Hippocampal formation (tissue), 2 donors: ENCODE data around the gene PLD4.
A peak's percentile ranks its signal among the peaks of the same experiment; 100 is the strongest.

Experiments used
- DNase-seq, 2 donors: peaks; one replicate each; lab custom pipeline; 2025; lab: John Stamatoyannopoulos, UW

PLD4 gene

DNA sequence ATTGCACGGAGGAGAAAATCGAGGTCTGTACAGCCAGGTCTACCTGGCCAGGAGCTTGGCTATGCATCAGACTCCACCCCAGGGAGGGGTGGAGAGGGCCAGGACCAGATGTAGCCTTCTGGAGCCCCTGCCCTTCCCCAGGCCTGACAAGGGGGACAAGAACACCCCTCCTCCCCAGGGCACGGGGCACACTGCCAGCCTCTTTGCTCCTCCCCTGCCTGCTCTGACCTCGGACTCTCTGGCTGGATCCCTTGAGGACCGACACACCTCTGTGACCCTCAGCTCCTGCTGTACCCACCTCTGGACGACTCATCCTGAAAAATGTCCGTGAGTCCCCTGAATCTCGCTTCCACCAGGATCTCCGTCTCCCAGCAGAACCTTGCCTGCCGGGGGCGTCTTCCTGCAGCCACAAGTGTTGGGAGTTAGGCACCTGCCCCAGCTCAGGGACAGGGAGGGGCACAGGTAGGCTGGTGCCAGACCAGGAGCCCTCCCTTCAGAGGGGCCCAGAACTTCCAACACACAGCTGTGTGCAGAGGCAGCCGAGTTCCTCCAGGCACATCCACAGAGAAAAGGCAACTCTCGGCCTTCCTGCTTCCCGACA is 31.7 kb downstream of the PLD4 start:
- no peak for DNase-seq

DNA sequence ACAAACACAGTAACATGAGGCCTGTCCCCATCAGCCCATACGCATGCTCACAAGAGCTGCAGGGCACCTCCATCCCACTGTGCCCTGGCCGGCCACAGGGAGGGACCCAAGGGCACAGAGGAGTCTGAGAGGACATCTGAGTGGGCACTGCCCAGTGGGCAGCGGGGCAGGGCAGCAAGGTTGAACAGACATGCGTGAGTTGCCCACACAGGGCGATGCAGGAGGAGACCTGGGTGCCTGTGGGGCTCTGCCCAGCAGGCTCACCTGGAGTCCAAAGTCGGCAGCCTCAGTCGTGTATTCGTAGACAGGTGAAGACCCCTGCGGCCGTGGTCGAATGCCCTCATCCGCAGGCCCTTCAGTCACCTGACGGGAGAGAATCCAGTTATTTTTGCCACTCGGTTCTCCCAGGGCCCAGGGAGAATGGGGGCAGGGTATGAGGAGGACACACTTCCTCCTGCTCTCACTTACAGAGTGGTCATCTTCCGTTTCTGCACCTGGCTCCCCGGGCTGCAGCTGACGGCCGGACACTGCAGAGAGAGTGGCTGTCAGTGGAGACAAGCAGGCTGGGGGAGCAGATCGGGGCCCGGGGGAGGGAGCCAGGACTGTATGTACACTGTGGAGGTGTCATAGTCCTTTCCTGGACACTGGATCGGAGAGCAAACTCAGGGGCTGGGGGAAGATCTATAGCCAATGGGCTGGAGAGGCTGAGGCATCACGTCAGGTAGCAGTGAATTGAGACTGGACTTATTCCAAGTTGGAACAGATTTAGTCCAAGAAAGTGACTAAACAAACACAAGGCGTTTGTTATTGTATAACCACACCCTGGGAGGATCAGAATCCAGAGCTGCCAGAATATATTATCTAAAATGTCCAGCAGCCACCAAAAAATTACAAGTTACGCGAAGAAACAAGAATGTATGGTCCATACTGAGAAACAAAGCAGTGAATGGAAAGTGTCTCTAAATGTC is 32.8 kb downstream of the PLD4 start:
- DNase-seq: no peak

DNA sequence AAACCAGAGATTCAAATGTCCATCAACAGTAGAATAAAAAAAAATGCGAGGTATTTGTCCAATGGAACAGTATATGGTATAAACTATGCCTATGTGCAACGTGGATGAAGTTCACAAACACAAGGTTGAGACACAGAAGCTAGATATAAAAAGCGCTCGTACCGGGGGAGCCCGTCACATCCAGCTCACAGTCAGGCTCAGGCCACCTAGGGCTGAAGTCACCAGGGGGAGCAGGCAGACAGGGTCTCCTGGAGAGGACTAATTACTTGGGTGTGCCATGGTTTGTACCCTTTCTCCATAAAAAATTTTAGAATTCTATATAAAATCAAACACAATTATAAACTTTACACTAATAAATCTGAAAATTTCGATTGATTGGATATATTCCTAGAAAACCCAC is 39.9 kb downstream of the PLD4 start:
- DNase-seq: no peak

- no peak for DNase-seq
Observed at GRCh38 chr14:104965561-104966231, 41.0 kb downstream of the PLD4 start.

DNA sequence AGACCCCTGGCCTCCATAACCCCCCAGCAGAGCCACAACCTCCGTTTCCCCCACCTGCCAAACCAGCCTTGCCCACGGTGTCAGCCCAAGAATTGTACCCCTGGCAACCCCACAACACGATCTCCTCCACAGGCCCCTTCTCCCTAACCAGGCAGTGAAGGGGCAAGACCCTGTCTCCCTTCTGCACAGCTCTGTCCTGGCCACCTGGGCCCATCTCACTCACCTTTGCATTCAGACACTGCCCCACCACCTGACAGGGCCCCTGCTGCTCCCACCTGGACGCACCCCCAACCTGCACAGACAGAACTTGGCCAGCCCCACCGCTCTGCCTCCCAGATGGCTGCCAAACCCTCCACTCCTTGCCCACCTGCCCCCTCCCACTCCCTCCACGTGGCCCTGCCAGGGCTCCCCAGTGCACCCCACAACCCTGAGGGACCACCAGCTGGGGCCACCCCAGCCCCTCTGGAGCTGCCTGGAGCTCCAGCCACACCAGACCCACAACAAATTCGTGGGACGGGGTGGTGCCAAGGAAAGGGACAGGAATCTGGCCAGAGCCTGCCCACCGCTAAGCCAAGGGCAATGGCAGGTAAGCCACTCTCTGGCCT is 41.7 kb downstream of the PLD4 start:
- no peak for DNase-seq

GRCh38 chr14:104966981-104967385 is 42.3 kb downstream of the PLD4 start:
- no peak for DNase-seq

GRCh38 chr14:104967386-104968152 is 42.9 kb downstream of the PLD4 start:
- DNase-seq: no peak

DNA sequence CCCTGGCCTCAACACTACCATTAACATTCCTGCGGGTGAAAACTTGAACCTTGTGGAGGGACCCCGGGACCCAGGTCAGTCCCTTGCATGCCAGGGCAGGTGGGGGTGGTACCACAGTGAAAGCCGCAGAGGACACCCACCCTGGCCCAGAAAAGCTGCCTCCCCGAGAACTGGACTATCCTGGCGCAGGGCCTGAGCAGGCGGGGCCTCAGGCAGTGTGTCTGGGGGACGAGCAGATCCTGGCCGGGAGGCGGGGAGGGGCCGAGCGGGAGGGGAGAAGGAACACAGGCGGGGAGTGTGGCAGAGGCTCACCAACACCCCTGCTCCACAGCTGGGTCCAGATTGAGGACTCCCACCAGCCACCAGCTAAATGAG is 43.5 kb downstream of the PLD4 start:
- no peak for DNase-seq

GRCh38 chr14:104968541-104969401 is 44.1 kb downstream of the PLD4 start:
- DNase-seq: no peak

GRCh38 chr14:104969741-104970230 is 45.1 kb downstream of the PLD4 start:
- no peak for DNase-seq

- DNase-seq: no peak
Observed at GRCh38 chr14:104970231-104971068, 45.8 kb downstream of the PLD4 start.

- DNase-seq: no peak
Observed at GRCh38 chr14:104971447-104972240, 47.0 kb downstream of the PLD4 start.

DNA sequence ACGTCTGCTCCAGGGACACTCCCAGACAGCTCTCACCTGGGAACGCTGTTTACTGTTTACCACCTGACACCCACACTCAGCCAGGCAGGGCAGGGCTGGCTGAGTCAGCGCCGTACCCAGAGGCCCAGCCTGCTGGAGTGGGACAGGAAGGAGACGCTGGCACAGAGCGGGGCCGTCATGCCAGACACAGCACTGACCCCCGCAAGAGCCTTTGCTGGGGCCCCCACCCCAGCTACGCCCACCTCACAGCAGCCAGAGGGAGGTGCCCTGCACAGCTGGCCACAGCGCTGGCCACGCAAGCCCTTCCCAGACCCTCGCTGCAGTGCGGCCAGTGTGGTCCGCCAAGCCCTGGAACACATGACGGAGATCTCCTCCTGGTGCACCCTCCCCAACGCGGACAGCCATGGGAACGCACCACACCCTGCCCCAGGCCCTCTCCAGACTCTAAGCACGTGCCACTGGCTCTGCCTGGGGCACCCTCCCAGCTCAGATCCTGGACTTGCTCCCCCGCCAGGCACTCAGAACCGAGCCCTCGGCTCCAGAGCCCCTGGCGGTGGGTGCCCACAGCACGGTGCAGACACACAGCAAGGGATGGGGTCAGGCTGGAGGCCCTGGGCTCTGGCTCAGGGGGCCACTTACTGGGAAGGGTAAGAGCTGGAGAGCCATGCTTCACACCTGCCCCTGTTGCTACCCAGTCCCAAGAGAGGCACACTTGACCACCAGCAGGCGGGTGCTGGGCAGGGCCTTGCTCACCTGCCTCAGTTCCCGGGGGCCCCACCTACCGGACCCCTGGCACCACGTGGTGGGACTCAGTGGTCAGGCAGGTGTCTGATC is 47.8 kb downstream of the PLD4 start:
- no peak for DNase-seq

DNA sequence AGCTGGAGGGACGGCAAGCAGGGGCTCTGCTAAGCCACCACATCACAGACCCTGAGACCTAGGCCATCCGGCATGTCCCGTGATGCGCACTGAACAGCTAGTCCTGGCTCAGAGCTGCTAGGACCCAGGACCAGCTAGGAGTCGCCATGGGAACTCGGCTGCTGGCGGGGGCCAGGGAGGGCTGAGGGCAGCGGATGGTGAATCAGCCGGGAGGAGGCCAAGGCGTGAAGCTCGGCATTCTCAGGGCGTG is 48.4 kb downstream of the PLD4 start:
- DNase-seq: peak in 1 of 2 donors; percentile 5

- no peak for DNase-seq
Observed at GRCh38 chr14:104973385-104974145, 48.9 kb downstream of the PLD4 start.

GRCh38 chr14:104974146-104974541 is 49.5 kb downstream of the PLD4 start:
- DNase-seq: no peak

DNA sequence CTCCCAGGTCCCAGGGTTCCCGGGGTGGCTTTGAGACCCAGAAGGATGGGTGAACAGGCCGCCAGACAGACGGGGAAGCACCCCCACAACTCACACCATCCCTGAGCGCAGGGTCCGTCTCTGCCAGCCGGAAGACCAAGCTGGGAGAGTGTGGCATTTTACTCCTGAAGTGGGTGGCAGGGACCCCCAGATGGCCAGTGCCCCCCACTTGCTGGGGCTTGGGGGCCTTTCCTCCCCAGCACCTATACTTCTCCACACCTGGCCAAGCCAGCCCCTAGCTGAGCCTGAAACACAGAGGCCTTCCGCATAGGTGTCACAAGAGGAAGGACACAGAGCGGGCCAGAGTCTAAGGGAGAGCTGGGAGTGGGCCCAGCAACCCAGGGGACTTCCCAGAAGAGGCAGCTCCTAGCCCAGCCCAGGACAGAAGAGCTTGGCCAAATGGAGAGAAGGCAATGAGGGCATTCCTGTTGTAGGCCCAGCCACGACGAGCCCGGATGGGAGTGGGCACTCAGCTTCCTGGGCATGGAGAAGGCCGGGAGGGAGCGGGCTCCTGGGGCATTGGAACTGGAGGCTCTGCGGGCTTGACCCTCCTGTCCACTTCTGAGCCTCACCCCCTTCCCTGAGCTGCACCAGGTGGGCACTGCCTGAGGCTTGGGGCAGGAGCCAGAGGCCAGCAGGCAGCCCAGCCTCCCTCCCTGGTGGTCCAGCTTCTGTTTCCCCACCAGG is 50.1 kb downstream of the PLD4 start:
- no peak for DNase-seq
